NCI-H1105 (cell line): ENCODE measurements around the gene TRAF3IP3.

Experiments
- DNase-seq: peaks from one replicate; lab custom pipeline; 2025; lab: John Stamatoyannopoulos, UW

The TRAF3IP3 gene

DNA sequence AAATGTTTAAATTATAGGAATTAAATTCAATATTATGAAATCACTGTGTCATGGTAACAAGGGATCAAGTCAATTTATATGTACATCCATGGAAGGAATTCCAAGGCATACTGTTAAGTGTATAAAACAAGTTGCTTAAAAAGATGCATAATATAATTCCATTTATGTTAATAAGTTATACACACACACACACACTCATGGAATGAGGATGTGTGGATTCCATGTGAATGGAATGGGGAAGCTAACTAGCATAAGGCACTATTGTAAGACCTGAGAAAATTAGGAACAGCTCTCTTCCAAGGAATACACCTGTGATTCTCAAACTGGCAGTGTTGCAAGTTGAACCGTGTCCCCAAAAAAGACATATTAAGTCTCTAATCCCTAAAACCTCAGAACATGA is 17.6 kb upstream of the TRAF3IP3 start:
- no peak for DNase-seq

DNA sequence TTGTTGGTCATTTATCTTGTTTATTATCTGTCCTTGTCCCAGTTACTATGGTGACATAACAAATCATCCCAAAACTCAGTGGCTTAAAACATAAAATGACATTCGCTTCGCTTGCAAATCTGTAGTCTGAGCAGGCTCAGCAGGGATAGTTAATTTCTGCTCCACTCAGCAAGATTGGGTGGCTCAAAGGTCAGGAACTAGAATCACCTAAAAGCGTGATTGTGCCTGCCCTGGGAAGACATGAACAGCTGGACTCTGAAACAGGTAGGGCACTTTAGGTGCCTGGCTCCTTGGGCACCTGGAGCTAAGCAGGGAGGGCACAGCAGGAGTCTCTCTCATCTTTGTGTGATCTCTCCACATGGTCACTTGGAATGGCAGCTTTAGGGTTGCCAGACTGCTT is 14.7 kb upstream of the TRAF3IP3 start:
- DNase-seq: no peak

DNA sequence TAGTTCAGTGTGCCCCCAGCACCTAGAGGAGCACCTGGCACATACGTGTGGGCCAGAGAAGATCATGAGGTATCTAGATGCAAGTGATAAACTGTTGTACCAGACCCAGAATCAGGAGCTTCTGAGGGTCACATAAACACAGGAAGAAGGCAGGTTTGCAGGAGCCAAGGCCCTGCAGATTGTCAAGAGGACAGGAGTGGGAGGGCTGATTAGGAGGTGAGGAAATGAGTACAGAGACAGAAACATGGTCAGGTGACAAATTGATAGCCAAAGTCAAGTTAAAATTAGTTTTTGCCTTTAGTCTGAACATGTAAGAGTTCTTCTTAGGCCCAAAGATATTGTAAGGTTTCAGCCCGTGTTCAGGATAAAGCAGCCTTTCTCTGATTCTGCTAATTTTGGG is 14.0 kb upstream of the TRAF3IP3 start:
- no peak for DNase-seq

DNA sequence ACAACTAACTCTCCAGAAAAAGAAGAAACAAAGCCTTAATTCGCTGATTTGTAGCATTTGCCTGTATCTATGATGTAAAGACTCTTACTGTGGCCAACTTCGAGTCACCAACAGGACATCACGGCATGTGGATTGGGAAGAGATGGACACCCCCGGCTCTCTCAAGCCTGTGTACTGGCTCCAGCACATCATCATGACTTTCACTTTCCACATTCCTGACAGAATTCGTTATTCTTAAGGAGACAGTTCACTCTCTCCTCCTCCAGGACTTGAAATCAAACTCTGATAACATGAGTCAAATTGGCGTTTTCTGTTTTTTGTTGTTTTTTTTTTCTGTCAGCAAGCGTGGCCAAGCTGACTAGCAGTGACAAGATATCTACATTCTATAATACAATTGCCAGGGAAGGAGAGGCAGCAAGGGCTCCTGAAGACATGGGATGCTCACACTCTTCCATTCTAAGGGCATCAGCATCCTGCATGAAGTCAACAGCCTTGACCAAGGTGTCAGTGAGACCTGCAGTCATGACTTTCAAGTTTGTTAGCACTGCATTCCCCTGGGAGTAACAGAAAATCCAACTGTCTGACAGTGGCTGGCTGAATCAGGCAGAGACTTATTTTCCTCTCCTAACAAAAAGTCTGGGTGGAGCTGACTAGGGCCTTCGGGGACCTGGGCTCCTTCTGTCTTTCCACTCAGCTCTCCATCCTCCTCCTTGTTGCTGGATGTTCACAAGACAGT is 13.3 kb upstream of the TRAF3IP3 start:
- DNase-seq: no peak

- no peak for DNase-seq
Observed at GRCh38 chr1:209743145-209743482, 12.7 kb upstream of the TRAF3IP3 start.

- DNase-seq: no peak
Observed at GRCh38 chr1:209746451-209747165, 9.2 kb upstream of the TRAF3IP3 start.

DNA sequence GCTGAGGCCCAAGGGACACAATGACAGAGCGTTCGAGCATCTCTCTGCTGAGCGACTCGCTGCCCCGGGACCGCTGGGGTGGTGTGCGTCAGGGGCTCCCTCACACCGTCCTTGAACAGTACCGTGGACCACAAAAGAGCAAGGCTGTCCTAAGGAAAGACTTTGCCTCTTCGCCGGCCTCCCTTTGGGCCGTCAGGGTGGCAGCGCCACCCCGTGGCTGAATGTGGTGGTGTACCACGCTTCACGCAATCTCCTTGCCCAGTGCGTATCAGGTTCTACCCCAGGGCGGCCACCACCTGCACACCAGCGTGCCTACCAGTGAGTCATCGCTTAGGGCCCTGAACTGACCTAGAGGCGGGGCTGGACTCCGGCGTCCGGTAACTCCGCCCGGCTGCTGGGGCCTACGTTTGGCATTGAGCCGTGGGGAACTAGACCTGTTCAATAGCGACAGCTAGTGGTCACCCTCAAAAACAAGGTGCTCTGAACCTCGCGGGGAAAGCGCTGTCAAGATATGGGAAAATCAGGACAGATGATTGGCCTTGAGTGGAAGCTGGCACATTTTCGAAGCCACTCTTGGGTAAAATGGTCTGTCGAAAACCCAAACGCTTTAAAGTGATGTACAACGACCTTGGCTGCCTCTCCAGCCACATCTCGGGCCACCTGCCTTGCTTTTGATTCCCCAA is 8.1 kb upstream of the TRAF3IP3 start:
- no peak for DNase-seq

DNA sequence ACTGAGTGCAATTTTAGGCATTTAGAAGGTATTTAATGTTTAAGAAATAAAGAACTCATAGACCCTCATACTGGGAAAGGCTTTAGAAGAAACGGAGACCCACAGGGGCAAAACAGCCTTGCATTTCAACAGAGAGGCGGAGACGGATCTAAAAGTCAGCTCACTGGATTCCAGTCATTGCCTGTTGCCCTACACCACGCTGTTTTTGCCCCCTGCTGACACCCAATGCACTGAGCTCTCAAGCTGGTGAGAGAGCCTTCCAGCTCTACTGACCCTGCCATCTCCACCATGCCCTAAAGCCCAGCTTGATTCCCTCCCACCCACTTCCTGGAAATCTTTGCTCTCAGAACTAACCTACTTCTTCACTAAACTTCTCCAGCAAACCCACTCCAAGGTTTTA is 7.2 kb upstream of the TRAF3IP3 start:
- DNase-seq: no peak

DNA sequence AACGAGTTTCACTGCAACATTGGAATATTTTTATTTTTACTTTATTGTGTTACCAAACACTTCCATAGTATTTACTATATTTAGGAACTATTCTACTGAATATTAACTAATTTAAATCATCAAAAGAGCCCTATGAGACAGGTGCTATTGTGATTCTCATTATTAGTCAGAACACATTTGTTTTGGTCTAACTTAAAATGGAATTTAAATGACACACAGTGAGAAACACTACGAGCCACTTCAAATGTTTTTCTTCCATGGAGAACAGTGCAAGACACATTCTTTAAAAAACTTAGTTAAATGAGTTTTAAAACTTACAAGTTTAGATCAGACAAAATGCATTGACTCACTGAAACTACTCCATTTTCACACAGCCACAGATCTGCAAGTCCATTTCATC is 6.6 kb upstream of the TRAF3IP3 start:
- DNase-seq: no peak

DNA sequence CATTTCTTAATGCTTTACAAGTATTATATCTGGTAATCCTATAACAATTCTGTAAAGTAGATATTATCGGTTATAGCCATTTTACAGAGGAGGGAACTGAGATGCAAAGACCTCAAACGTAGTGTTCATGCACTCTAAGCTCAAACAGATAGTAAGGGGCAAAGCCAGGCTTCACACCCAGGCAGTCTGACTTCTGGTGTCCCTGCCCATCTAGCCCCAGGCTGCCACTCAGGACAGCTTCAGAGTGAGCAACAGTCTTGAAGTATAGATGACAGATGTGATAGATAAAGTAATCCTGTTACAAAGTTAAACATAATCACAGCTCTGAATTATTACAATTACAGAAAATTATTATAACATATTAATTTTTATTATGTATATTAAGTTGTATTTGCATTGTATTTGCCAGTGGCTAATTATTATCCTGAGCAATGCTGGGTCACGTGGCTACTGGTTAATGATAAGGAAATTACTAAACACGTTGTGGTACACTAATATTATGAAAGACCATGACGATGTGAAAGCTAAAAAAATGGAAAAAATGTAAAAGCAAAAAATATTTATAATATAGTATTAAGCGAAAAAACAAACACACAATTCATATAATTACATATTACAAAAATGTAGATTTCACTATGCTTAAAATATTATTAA is 6.1 kb upstream of the TRAF3IP3 start:
- DNase-seq: no peak

DNA sequence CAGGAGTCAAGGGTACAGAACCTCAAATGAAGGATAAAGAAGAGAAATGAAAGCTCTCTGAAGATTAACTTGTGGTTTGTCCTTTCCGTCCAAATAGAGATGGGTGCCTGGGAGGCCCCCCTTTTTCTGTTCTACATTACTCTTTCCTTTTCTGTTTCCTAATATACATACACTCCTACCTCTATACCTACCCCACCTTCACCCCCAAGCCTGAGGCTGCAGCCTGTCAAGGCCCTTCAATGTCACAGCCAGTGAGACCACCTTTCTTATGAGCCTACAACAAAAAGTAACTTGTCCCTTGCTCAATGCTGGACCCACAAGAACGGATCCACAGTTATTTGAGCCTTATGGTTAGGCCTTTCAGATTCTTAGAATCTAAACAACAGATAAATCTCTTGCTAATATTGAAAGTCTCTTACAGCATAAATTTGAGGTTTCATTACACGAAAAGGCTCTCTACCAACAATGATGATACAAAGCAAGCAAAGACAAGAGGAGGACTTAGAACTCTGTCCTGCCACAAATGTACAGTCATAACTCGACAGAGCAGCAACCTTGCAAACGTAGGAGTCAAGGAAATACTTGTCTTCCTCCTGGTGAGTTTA is 4.1 kb upstream of the TRAF3IP3 start:
- no peak for DNase-seq

DNA sequence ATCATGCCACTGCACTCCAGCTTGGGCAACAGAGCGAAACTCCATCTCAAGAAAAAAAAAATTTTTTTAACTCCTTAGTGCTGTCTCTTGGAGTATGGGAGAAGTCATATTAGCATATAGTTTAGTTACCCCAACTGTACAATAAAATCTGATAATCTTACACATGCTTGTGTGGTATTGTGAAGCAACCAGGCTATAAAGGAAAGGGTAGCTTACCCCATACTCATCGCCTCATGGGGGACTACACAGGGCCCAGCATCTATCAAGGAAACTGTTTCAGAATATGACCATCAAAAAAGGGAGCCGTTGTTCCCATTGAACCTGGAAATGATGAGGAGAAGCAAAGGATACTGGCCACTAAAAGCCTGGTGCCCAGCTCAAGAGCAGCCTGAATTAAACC is 3.0 kb upstream of the TRAF3IP3 start:
- no peak for DNase-seq

GRCh38 chr1:209755256-209755655 is 597 bp upstream of the TRAF3IP3 start:
- no peak for DNase-seq

- no peak for DNase-seq
Observed at GRCh38 chr1:209756615-209757445, 977 bp downstream of the TRAF3IP3 start.

DNA sequence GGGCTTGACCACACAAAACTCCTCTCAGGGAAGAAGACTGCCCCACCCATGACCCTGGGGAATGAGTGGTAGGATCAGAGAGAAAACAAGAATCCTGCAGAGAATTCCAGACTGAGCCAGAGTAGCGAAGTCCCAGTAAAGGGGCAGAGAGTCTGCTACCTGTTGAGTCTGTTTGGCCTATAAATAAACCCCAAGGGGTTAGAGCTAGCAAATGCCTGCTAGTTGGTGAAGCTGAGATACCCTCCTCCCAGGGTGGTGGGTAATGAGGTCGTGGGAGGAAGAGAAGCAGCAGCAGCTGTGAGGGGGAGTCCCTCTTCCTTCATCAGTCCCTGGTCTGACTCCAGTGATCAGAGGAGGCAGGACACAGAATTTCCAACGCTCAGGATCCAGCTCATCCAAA is 2.5 kb downstream of the TRAF3IP3 start:
- DNase-seq: no peak

DNA sequence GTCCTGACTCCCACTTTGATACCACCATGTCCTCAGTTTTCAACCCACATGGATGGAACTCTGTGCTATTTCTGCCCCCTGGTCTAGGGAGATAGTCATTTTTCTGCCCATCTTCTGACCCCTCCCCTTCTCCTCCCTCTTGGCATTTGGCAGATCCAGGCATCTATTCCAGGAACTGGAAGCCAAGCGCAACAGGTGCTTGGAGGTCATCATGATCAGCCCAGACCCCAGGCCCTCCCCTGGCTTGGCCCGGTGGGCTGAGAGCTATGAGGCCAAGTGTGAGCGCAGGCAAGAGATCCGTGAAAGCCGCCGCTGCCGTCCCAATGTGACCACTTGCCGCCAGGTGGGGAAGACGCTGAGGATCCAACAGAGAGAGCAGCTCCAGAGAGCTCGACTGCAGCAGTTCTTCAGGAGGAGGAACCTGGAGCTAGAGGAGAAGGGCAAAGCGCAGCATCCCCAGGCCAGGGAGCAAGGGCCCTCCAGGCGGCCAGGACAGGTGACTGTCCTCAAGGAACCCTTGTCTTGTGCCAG is 4.0 kb downstream of the TRAF3IP3 start:
- no peak for DNase-seq

DNA sequence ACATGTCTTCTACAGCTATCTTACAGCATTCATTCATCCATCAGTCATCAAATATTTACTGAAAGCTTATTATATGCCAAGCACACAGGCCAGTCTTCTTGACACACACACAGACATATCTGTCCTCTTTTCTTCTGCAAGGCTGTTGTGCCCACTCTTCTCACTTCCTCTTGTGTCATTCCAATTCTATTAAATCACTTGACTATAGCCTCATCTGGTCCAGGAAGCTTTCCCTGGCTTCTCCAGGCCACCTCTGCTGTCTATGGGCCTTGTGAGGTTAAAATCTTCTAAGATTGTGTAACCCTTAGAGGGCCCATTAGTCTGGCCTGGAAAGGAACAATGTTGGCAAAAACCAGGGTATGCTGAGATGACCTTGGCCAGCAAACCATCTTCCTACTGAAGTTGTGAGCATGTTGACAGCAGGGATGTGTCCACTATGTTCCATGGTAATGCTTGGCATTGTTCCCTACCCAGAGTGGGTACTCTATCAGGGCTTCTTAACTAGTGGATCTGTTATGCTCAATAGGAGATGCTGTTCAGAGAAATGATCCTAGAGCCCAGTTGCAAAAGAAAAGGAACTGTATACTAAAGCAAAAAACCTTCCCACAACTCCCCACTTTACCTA is 5.3 kb downstream of the TRAF3IP3 start:
- DNase-seq: no peak

DNA sequence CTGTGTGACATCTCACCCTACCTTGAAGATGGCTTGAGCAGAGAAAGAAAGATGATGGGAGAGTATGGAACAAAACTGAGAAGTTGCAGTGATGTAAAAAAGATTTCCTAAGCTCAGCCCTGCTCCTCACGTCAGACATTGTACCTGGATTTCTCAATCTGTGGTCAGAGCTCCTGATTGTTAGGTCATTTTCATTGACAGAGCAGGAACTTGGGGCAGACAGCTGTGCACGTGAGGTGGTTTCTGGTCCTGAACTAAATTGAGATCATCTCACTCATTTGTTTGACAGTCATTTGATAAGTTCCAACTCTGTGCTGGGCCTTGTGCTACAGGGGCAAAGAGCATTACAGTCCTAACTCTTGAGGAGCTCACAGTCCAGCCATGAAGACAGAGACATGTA is 10.2 kb downstream of the TRAF3IP3 start:
- DNase-seq: no peak

GRCh38 chr1:209767096-209767495 is 11.2 kb downstream of the TRAF3IP3 start:
- no peak for DNase-seq

- DNase-seq: no peak
Observed at GRCh38 chr1:209767706-209768105, 11.9 kb downstream of the TRAF3IP3 start.

GRCh38 chr1:209768354-209768774 is 12.5 kb downstream of the TRAF3IP3 start:
- no peak for DNase-seq
